ENCODE data around the gene MRPL38.

- TF ChIP-seq CTCF (IDR thresholded peaks at IDR 0.05) (peak; percentile 43), EZH2 (IDR thresholded peaks at IDR 0.05; ENCODE audit: borderline replicate concordance, insufficient read depth, low read depth, low read length, poor library complexity, severe bottlenecking) (no peak)
Measured at GRCh38 chr17:75876190-75876937, 28.3 kb downstream of the MRPL38 start.
